ENCODE data around the gene LYSMD4.

The LYSMD4 gene

DNA sequence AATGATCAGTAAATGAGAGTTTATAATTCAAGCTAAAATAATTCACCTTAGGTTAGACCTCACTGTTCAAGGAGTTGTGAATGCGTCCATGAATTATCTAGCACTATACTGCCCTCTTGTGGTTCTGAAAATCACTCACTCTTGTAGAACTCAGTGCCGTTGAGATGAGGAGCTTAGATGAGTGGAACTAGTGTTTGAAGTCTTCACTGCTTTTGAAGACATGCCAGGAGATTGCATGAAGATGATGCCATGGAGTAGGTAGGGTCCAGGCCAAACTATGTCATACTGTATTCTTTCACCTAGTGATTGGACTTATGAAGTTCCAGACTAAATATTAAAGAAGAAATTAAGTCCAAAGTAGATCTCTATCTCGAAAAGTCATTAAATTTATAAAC, 28.8 kb downstream of the LYSMD4 start:
- H3K4me3 Mint-ChIP-seq: no peak overlapping the region
- H3K4me1 Mint-ChIP-seq (ENCODE audit: low read depth): peaks cover 51% of the 10 kb centered on the region
- peaks cover 18% of the 10 kb centered on the region for H3K36me3 Mint-ChIP-seq (ENCODE audit: low read depth)
- no peaks in the 10 kb centered on the region for H3K9me3 Mint-ChIP-seq
- H3K27me3 Mint-ChIP-seq: no peaks in the 10 kb centered on the region
- H3K27ac Mint-ChIP-seq: no peak overlapping the region

DNA sequence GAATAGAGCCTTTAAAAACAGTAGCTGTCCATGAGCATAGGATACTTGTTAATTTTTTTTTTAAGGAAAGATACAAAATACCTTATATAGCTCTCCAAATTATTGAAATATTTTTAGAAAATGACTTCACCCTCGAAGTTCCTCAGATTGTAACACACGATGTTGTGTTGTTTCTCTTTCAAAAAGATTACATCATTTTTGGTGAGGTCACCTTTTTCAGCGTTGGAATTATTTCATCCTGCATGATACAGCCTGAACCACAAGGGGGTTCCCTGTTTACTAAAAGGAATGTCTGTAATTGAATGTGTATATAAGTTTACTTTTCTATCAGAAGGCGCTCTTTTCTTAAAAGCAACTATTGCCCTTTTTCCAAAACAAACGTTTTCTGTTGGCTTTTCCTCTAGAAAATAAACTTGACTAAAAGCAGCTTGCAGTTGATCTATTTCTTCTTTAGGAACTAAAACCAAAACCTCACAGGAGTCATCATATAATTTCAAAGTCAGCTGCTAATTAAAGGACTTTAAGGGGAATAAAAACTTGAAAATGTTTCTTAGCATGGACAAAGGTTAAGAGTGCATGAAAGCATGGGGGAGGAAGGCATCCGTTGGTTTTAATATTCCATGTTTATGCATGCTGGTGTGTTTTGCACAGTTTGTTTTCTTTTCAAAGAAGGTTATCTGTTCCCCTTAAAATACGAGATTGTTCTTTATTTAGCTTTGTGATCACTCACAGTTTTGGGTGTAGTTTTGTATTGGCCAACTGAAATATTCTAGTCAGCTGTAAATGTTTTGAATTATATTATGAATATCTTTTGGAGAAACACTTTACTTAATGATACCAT, 29.4 kb downstream of the LYSMD4 start:
- H3K27ac Mint-ChIP-seq: peak overlapping the region; percentile 42
- H3K4me3 Mint-ChIP-seq: no peak overlapping the region
- H3K27me3 Mint-ChIP-seq: no peaks in the 10 kb centered on the region
- no peaks in the 10 kb centered on the region for H3K9me3 Mint-ChIP-seq
- H3K36me3 Mint-ChIP-seq (ENCODE audit: low read depth): peaks cover 12% of the 10 kb centered on the region
- peaks cover 45% of the 10 kb centered on the region for H3K4me1 Mint-ChIP-seq (ENCODE audit: low read depth)

DNA sequence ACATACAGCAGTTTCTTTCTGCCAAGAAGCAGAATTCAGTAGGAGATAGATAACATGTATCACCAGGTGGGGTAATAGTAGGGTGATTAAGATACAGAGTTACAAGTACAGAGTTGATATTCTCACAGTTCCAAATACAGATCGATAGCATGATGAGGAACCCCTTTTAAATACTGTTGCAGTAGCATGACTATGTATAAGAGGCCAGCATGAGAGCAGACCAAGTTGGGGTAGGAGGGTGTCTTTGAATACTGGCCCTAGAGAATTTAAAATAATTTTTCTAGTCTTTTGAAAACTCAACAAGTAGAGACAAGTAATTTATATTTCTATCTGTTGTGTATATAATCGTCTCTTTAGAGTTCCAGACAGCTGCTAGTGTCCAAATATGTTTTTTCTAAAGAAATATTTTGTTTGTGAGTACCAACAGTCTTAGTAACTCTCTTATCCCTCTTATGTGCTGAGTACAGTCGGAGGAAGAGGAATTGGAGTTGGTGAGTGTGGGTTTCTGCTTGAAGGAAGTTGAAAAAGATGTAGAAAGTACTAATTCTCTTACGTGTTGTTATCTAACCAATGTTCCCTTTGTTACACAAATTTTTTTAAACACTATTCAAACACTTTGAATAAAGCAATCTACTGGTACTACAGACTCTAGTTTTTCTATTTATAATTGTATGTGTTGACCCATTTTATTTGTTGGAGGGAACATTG, 30.2 kb downstream of the LYSMD4 start:
- Mint-ChIP-seq H3K4me3 (no peak overlapping the region), H3K27me3 (no peaks in the 10 kb centered on the region), H3K4me1 (ENCODE audit: low read depth) (peaks cover 39% of the 10 kb centered on the region), H3K27ac (no peak overlapping the region), H3K36me3 (ENCODE audit: low read depth) (peaks cover 7% of the 10 kb centered on the region), H3K9me3 (no peaks in the 10 kb centered on the region)

DNA sequence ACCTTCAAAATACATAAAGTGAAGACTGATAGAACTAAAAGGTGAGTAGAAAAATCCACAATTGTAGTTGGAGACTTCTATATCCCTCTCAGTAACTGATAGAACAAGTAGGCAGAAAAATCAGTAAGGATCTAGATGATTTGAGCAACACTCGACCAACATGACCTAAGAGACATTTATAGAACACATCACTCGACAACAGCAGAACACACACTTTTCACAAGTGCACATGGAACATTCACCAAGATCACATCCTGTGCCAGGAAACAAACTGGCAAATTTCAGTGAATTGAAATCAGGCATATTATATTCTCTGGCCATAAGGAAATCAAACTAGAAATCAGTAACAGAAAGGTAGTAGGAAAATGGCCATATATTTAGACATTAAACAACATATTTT, 37.1 kb downstream of the LYSMD4 start:
- H3K27me3 Mint-ChIP-seq: no peaks in the 10 kb centered on the region
- H3K4me1 Mint-ChIP-seq (ENCODE audit: low read depth): no peaks in the 10 kb centered on the region
- peaks cover 37% of the 10 kb centered on the region for H3K36me3 Mint-ChIP-seq (ENCODE audit: low read depth)
- no peaks in the 10 kb centered on the region for H3K9me3 Mint-ChIP-seq
- H3K4me3 Mint-ChIP-seq: no peak overlapping the region
- H3K27ac Mint-ChIP-seq: no peak overlapping the region

DNA sequence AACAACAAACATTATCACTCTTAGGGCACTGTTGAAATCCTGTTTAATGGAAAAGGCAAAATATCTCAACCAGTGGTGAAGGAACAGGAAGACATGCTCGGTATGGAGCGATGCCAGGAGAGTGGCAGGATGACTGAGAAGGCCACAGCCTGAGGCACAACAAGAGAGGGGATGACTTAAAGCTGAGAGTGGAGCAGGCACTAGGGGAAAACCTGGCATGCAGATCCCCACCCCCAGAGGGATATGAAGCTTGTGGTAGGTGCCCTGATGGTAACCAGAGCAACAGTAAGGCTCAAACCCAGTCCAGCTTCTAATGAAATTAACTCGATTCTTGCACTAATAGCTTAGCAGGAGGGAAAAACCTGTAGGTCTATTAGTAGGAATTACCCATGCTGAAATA, 40.4 kb downstream of the LYSMD4 start:
- Mint-ChIP-seq H3K4me1 (ENCODE audit: low read depth) (no peaks in the 10 kb centered on the region), H3K36me3 (ENCODE audit: low read depth) (peaks cover 63% of the 10 kb centered on the region), H3K27ac (no peak overlapping the region), H3K9me3 (no peaks in the 10 kb centered on the region), H3K27me3 (no peaks in the 10 kb centered on the region), H3K4me3 (no peak overlapping the region)

DNA sequence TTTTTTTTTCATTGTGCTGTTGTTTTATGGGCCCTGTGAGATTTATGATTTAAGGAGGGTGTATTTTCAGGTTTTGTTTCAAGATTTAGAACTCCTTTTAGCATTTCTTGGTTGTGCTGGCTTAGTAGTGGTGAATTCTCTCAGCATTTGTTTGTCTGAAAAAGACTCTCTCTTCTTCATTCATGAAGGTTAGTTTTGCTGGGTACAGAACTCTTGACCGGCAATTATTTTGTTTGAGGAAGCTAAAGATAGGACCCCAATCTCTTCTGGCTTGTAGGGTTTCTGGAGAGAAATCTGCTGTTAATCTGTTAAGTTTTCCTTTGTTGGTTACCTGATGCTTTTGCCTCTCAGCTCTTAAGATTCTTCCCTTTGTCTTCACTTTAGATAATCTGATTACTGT, 46.9 kb downstream of the LYSMD4 start:
- H3K4me3 Mint-ChIP-seq: no peak overlapping the region
- H3K36me3 Mint-ChIP-seq (ENCODE audit: low read depth): peaks cover 73% of the 10 kb centered on the region
- no peak overlapping the region for H3K27ac Mint-ChIP-seq
- H3K9me3 Mint-ChIP-seq: peaks cover 21% of the 10 kb centered on the region
- H3K4me1 Mint-ChIP-seq (ENCODE audit: low read depth): peaks cover 33% of the 10 kb centered on the region
- no peaks in the 10 kb centered on the region for H3K27me3 Mint-ChIP-seq

DNA sequence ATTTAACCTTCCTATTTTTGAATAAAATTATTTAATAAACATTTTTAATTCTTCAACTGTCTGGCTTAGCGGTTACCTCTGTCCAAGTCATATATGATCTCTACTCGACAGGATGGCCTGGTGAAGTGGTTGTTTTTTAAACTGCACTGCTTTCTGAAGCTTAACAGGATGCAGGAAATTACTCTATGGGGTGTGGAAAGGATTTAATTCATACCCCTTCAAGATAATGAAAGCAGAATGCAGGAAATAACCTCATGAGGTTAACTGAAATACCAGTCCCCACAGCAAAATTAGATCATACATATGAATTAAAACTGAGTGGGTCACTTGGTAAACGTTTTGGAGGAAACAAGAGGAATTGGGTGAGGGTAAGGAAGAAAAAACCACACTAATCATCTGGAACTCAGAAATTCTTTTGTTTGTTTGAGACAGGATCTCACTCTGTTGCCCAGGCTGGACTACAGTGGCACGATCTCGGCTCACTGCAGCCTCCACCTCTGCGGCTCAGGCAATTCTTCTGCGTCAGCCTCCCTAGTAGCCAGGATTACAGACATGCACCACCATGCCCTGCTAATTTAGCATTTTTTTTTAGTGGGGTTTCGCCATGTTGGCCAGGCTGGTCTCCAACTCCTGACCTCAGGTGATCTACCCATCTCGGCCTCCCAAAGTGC, 50.1 kb downstream of the LYSMD4 start:
- H3K36me3 Mint-ChIP-seq (ENCODE audit: low read depth): peaks cover 69% of the 10 kb centered on the region
- no peak overlapping the region for H3K4me3 Mint-ChIP-seq
- peaks cover 38% of the 10 kb centered on the region for H3K4me1 Mint-ChIP-seq (ENCODE audit: low read depth)
- no peaks in the 10 kb centered on the region for H3K27me3 Mint-ChIP-seq
- peak overlapping the region; percentile 74 for H3K27ac Mint-ChIP-seq
- peaks cover 21% of the 10 kb centered on the region for H3K9me3 Mint-ChIP-seq

DNA sequence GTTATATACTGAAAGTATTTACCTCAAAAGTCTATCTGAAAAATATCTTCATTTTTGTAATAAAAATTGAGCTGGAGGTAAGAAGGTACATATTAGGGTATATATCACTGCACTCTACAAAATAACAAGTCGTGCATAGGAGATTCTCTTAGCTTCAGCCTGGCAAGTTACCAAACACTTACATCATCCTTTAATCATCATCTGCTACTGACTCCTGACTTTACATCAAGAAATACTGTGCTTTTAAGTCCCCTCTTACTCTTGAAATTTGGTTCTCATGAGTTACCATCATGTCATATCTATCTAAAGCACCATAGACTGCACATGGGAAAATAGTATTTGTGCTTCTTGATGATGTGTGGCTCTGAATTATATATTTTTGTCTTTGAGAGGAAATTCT, 50.8 kb downstream of the LYSMD4 start:
- peaks cover 69% of the 10 kb centered on the region for H3K36me3 Mint-ChIP-seq (ENCODE audit: low read depth)
- no peak overlapping the region for H3K4me3 Mint-ChIP-seq
- no peaks in the 10 kb centered on the region for H3K27me3 Mint-ChIP-seq
- peak overlapping the region; percentile 56 for H3K27ac Mint-ChIP-seq
- H3K9me3 Mint-ChIP-seq: peaks cover 21% of the 10 kb centered on the region
- H3K4me1 Mint-ChIP-seq (ENCODE audit: low read depth): peaks cover 38% of the 10 kb centered on the region

DNA sequence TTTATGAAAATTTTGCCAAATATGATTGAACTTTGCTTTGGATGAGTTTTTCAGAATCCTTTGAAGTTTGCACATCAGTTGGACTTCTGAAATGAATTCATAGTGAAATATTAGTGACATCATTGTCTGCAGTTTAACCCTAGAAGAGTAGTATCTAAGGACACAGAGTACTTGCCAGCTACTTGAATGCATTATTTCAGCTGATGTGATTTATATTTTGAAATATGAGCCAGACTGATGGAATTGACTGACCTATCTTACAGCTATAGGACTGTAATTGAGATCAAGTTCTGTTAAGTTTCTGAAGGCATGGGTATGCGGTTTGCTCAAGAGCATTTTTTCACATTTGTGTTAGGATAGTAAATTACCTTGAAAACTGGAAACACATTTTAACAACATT, 51.2 kb downstream of the LYSMD4 start:
- Mint-ChIP-seq H3K9me3 (peaks cover 21% of the 10 kb centered on the region), H3K27ac (no peak overlapping the region), H3K27me3 (no peaks in the 10 kb centered on the region), H3K4me3 (no peak overlapping the region), H3K36me3 (ENCODE audit: low read depth) (peaks cover 69% of the 10 kb centered on the region), H3K4me1 (ENCODE audit: low read depth) (peaks cover 38% of the 10 kb centered on the region)

DNA sequence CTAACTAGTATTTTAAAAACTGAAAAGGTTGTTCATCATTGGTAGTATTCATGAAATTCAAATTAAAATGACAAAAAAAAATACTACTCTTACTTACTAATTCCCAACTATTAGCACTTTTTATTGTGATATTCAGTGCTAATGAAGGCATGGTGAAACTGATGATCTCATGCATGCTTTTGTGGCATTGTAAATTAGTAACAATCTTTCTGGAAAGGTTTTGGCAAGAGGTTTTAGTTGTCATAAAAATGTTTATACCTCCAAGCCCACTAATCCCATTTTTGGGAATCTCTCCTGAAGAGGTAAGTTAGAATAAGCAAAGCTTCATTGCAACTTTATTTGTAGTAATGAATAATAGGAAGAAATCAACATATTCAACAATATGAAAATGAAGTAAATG, 53.0 kb downstream of the LYSMD4 start:
- no peak overlapping the region for H3K27ac Mint-ChIP-seq
- peaks cover 69% of the 10 kb centered on the region for H3K36me3 Mint-ChIP-seq (ENCODE audit: low read depth)
- peaks cover 12% of the 10 kb centered on the region for H3K9me3 Mint-ChIP-seq
- no peak overlapping the region for H3K4me3 Mint-ChIP-seq
- H3K4me1 Mint-ChIP-seq (ENCODE audit: low read depth): peaks cover 38% of the 10 kb centered on the region
- no peaks in the 10 kb centered on the region for H3K27me3 Mint-ChIP-seq

DNA sequence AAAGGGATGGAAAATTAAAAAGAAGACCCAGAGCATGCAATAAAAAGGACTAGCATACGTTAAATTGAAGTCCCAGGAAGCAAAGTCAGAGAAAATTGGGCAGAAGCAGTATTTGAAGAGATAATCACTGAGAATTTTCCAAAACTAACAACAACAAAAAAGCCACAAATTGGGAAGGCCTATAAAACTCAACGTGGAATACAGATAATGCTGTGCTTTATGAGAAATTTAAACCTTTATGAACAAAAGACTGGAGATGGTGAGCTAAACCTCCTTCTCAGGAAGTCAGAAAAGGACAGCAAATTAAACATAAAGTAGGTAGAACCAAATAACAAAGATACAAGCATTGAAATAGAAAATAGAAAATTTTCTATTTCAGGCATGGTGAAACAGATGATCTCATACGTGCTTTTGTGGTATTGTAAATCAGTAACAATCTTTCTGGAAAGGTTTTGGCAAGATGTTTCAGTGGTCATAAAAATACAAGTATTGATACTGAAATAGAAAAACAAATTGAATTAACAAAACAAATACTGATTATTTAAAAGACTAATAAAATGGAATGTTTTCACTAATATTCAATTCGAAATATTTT, 55.6 kb downstream of the LYSMD4 start:
- H3K27me3 Mint-ChIP-seq: no peaks in the 10 kb centered on the region
- H3K9me3 Mint-ChIP-seq: no peaks in the 10 kb centered on the region
- H3K4me1 Mint-ChIP-seq (ENCODE audit: low read depth): peaks cover 15% of the 10 kb centered on the region
- peaks cover 68% of the 10 kb centered on the region for H3K36me3 Mint-ChIP-seq (ENCODE audit: low read depth)
- H3K4me3 Mint-ChIP-seq: no peak overlapping the region
- H3K27ac Mint-ChIP-seq: no peak overlapping the region

All from stimulated activated naive CD8-positive, alpha-beta T cell treated with anti-CD3 and anti-CD28 coated beads, Interleukin-15, Interleukin-2, amounts not matched to agents 100 ng/mL and 50 ng/mL, for 24 hours (primary cell).